ENCODE results near the gene RAB6B.

- TF ChIP-seq MYC (IDR thresholded peaks at IDR 0.05; ENCODE audit: borderline replicate concordance, low read length) (no peak), CTCF (IDR thresholded peaks at IDR 0.05) (no peak), MAX (IDR thresholded peaks at IDR 0.05) (no peak), KDM1A (IDR thresholded peaks at IDR 0.05; ENCODE audit: low read depth) (no peak), HOXB13 (CRISPR knock-in tag; IDR thresholded peaks at IDR 0.05; ENCODE audit: low read depth) (no peak)
Measured at GRCh38 chr3:133777807-133778568, 117.7 kb downstream of the RAB6B start.
